Stimulated activated CD4-positive, alpha-beta T cell treated with anti-CD3 and anti-CD28 coated beads, Interleukin-2, amount 100 ng/mL, for 4 hours (primary cell): ENCODE results near the gene SLC16A9.
"Not testable (repeated sequence)": the region's sequence is repeated elsewhere in the genome, so short reads cannot be mapped to it uniquely, and the experiment has no call there.

ENCODE experiments used
- DNase-seq: peaks from one replicate; pipeline ENCODE4 v3.0.0-alpha.2; 2020; ENCODE audit warnings: low read depth

Gene SLC16A9, protein sequence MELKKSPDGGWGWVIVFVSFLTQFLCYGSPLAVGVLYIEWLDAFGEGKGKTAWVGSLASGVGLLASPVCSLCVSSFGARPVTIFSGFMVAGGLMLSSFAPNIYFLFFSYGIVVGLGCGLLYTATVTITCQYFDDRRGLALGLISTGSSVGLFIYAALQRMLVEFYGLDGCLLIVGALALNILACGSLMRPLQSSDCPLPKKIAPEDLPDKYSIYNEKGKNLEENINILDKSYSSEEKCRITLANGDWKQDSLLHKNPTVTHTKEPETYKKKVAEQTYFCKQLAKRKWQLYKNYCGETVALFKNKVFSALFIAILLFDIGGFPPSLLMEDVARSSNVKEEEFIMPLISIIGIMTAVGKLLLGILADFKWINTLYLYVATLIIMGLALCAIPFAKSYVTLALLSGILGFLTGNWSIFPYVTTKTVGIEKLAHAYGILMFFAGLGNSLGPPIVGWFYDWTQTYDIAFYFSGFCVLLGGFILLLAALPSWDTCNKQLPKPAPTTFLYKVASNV

DNA sequence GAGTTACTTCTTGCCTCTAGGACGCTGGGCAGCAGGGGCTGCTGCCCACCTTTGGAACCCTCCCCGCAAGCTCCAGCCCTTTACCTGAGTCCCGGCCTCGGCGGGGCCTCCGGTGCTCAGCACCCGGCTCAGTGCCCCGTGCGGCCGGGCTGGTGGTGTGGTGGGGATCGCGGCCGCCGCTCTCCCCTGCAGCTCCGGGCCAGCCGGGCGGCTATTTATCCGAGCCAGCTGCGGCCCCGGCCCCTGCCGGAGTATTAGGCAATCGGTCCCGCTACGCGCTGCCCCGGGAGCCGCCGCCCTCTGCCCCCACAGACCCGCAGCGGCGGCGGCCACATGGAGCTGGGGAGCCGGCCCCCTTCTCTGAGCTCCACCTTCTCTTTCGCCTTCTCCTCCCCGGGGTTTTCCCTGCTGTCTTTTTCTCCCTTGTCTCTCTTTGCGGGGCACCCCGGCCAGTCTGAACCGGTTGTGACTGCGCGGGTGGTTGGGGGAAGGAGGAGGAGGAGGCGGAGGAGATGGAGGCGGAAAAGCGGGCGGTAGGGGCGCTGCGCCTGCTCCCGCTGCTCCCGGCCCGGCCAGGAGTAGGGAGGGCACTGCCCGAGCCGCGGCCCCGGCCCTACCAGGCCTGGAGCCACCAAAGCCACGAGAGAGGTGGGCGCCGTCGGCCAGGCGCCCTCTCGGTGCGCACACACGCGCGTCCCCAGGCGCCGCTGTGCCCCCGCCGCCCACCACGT, at the start of gene SLC16A9:
Gene SLC16A9, minus strand, starts transcription at position 456 of the 731 bp plus-strand sequence. CDS start 25,559 bp downstream, outside the sequence.
- peak; percentile 13 for DNase-seq

DNA sequence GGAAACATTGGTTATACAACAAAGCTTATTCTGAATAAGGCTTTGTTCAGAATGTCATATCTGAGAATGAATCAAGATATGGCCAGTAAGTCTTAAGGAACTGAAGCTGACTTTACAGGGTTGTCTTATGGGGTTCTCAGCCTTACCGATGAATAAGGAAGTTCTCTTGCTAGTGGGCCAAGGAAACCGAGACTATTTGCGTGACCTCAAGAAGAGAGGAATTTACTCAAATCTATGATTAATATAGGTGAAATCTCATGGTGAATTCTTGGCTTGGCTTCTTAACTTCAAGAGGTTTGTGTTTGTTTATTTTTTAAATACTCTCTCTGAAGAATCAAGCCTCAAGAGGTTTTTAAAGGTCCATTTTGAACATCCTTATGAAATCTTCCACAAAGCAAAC, 48.3 kb upstream of the SLC16A9 start:
- DNase-seq, result no peak

DNA sequence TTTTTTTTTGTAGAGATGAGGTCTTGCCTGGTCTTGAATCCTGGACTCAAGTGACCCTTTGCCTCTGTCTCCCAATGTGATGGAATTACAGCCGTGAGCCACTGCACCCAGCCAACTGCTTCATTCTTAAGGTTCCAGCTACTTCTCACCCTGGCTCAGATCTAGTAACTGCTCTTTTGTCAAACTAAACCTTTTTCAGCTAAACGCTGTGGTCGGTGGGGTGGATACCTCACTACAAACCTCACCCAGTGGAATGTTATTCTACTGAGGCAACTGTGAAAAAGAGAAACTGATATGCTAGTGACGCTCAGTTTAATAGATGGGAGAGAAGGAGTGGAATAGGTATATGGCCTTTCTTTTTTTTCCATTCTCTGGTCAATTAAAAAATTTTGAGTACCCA, 45.3 kb upstream of the SLC16A9 start:
- no peak for DNase-seq

DNA sequence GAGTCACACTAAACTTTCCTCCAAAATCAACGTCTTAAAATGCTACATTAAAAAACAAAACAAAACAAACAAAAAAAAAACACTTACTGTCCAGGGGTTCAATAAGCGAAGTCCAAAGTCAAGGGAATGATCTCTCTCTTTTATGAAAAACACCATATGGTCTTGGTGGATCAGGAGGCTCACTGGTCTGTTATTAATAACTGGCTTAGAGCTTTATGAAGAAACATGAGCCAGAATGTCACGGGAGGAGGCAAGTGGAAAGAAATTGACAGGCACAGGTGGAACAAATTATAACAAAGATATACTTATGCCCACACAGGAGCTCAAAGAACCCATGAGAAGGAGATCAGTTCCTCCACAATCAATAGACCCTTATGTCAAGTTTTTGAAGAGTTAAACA, 43.6 kb upstream of the SLC16A9 start, which contains the start of gene MRLN:
Gene MRLN, minus strand, starts transcription at position 189 of the 400 bp plus-strand sequence.
- no peak for DNase-seq

DNA sequence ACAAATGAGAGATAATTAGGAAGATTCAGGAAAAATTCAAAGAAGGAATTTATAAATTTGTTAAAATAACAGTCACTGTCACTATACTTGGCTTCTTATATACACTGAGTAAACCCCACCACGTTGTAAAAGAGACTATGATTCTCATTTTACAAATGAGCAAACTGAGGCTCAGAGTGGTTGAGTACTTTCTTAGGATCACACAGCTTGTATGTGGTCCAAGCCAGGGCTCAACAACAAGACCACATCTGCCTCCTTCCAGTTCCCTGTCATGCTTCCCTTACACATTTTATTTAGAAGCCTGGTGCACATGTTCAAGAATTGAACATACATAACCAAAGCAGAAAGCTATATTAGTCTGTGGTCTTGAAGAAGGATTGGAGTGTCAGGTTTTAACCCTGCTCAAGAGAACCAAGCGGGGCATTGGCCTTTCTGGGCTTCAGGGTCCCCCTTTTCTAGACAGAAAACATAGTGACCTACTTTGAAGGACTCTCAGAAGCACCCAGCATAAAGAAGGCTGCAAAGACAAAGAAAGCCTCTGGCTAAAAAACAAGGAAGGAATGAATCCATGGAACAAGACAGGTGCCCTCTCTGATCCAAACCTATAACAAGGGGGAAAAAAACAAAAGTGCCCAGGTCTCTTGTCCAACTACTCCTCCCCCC, 42.8 kb upstream of the SLC16A9 start:
- DNase-seq, result no peak

DNA sequence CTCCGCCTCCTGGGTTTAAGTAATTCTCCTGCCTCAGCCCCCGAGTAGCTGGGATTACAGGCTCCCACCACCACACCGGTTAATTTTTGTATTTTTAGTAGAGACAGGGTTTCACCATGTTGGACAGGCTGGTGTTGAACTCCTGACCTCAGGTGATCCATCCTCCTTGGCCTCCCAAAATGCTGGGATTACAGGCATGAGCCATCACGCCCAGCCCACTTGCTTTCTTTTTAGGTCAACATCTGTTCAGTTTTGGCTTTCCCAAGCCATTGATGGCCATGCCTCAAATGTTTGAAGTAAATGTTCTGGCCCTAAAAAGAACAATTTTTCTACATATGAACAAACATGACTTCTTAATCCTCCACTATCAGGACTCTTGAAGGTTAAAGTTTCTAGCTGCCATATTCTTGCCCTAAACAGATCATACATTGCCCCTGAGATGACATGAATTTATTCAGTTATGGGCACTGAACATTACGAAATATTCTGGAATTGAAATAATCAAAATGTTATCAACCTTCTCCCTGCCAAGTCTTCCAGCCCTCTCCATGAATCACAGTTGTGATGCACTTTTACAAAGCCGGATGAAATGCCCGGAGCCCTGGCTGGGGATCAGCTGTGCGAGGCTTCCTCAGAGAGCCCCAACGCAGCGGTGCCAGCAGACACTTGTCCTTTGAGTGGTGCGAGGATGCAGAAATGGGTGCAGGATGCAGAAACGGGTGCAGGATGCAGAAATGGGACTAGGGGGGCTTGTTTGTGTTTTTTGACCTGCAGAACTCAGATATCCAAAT, 40.7 kb upstream of the SLC16A9 start:
- no peak for DNase-seq

DNA sequence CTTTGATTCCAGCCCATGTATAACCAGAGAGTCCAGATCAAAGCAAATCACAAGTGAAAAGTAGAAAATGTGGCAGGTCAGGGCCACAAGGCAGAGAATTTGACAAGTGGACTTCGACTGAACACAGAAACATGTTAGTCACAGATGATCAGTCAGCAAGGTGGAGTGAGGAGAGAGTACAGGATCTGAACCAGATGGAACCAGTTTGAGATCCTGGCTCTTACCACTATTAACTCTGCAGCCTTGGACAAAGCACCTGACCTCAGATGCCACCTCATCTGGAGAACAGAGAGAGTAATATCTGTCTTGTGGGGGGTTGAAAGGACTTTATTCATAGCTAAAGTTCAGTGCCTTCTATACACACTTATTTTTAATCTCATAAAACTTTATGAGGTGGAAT, 39.2 kb upstream of the SLC16A9 start:
- no peak for DNase-seq

DNA sequence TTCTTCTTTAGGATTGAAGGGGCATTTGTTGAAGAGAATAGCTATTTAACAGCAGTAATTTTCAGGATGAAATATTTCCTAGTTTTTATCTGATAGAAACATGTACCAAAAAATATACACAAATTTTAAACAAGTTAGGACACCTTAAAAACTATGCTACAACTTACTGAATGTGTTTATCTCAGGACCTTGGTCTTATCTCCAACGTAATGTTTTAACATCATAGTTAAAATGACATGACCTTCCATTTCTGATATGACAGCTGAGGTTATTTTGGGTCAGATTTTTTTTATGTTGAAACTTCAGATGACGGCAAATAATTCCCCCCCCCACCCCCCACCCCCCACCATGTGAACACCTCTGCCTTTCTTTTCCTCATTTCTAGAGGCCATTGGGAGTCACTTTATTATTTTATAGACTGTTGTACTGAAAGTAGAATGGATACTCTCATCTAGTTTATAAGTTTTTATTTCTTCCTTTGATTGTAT, 35.6 kb upstream of the SLC16A9 start:
- no peak for DNase-seq

DNA sequence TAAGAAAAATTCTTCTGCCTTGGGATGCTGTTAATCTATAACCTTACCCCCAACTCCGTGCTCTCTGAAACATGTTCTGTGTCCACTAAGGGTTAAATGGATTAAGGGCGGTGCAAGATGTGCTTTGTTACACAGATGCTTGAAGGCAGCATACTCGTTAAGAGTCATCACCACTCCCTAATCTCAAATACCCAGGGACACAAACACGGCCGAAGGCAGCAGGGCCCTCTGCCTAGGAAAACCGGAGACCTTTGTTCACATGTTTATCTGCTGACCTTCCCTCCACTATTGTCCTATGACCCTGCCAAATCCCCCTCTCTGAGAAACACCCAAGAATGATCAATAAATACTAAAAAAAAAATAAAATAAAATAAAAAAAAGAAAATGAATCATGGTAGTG, 35.1 kb upstream of the SLC16A9 start:
- not testable (repeated sequence) for DNase-seq

DNA sequence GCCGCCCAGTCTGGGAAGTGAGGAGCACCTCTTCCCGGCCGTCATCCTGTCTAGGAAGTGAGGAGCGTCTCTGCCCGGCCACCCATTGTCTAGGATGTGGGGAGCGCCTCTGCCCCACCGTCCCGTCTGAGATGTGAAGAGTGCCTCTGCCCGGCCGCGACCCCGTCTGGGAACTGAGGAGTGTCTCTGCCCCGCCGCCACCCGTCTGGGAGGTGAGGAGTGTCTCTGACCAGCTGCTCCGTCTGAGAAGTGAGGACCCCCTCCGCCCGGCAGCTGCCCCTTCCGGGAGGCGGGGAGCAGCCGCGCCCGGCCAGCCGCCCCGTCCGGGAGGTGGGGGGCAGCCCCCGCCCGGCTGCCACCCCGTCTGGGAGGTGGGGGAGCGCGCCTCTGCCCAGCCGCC, 34.5 kb upstream of the SLC16A9 start:
- DNase-seq, result not testable (repeated sequence)

DNA sequence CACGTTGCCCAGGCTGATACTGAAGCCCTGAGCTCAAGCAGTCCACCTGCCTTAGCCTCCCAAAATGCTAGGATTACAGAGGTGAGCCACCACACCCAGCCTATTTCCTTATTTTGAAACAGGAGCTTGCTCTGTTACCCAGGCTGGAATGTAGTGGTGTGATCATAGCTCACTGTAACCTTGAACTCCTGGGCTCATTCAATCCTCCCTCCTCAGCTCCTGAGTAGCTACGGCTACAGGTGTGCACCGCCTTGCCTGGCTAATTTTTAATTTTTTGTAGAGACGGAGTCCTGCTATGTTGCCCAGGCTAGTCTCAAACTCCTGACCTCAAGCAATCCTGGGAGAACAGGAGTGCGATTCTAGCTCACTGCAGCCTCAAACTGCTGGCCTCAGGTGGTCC, 31.9 kb upstream of the SLC16A9 start:
- no peak for DNase-seq

DNA sequence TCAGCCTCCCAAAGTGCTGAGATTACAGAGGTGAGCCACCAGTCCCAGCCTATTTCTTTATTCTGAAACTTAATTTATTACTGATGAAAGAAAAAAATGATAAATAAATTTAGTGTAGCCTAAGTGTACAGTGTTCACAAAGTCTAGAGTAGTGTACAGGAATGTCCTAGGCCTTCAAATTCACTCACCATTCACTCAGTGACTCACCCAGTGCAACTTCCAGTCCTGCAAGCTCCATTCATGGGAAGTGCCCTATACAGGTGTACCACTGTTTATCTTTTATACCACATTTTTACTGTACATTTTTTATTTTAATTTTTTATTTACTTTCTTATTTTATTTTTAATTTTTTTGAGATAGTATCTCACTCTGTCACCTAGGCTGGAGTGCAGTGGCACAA, 31.4 kb upstream of the SLC16A9 start:
- DNase-seq, result no peak

DNA sequence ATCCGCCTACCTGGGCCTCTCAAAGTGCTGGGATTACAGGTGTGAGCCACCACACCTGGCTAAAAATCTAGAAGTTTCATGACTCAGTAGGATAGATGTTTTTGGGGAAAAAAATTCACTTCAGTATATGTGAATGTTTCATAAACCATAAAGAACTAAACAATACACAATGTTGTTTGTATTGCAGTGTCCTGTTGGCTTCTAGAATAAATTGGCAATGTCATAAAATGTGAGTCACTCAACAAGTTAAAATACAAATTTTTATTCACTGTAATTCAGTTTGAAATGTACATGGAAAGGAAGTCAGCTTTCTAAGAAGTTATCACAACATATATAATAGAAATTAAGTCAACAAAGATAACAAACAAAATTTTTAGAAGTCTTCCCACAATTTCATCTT, 27.1 kb upstream of the SLC16A9 start:
- DNase-seq, result no peak

DNA sequence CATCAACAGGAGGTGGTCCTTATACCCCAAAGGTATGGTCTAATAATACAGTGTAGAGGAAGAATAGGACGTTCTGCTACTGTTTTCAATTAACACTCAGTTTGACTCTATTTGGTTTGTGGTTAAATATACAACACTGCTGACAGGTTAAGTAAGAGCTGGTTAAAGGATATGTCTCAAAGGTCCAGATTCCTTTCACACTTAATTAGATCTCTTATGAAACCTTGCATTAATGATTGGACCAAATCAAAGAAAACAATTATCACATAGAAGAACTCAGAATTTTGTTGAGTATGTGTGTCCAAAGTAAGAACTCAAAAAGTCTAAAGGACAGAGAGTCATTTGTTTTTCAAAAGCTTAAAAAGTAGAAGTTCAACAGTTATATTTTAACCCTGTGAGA, 25.6 kb upstream of the SLC16A9 start:
- no peak for DNase-seq

DNA sequence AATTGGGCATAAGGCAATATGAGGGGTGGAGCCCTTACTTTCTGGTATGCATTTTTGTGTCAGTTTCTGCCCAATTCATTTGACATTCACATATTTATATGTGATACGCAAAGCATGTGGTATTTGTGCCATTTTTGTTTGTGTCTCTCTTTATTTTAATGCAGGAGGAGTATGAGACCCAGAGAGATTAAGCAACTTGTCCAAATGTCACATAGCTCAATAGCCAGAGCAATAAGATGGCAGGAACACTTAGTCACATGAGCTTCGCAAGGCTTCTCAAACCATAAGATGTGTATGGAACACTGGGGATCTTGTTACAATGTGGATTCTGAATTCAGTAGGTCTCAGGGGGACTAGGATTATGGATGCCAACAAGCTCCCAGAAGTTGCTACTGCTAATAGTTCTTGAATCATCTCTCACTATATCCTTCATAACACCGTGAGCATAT, 24.4 kb upstream of the SLC16A9 start:
- DNase-seq, result no peak

DNA sequence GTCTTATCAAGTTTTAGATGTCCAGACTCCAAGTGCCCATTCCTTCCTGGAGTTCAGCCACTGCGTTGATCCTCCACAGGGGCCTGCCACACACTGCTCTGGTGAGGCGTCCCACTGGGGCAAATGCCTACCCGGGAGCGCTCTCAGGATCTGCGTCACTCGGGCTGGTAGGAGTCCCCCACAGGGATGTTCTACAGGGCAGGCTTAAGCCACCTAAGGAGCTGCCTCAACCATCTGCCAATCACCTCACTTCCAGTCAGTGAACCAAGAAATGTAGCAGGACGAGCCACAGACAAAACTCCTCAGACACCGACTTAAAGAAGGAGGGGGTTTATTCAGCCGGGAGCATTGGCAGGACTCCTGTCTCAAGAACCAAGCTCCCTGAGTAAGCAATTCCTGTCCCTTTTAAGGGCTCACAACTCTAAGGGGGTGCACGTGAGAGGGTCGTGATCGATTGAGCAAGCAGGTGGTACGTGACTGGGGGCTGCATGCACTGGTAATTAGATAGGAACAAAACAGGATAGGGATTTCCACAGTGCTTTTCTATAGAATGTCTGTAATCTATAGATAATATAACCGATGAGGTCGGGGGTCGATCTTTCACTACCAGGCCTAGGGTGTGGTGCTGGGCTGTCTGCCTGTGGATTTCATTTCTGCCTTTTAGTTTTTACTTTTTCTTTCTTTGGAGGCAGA, 23.8 kb upstream of the SLC16A9 start:
- not testable (repeated sequence) for DNase-seq

DNA sequence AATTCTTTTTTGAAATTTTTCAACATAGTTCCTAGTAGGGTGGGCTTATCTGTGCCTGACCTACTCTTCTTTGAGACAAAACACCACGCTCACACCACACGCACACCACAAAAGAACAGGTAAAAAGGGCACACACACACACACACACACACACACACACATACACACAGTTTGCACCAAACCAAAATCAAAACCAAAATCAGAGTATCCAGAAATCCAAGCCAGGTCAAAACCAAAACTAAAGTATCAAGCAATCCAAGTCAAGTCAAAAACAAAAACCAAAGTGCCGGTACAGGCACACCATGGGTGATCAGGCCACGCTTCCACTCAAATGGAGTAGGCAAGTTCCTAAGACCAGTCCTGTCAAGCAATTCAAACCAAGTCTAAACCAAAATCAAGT, 23.2 kb upstream of the SLC16A9 start:
- DNase-seq, result not testable (repeated sequence)

DNA sequence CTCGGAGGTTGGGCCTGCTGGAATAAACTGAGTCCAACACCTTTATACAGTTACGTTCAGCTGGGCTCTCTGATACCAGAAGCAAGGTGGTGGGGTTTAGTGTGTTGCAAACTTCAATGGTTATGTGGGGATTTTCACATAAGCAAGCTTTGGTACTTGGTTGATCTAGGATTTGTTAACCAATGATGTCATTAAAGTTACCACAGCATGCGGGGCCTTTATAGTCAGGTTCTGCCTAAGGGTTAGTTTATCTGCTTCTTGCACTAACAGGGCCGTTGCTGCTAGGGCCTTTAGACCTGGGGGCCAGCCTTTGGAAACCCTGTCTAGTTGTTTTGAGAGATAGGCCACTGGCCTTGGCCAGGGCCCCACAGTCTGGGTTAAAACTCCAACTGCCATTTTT, 19.5 kb upstream of the SLC16A9 start:
- DNase-seq, result not testable (repeated sequence)

DNA sequence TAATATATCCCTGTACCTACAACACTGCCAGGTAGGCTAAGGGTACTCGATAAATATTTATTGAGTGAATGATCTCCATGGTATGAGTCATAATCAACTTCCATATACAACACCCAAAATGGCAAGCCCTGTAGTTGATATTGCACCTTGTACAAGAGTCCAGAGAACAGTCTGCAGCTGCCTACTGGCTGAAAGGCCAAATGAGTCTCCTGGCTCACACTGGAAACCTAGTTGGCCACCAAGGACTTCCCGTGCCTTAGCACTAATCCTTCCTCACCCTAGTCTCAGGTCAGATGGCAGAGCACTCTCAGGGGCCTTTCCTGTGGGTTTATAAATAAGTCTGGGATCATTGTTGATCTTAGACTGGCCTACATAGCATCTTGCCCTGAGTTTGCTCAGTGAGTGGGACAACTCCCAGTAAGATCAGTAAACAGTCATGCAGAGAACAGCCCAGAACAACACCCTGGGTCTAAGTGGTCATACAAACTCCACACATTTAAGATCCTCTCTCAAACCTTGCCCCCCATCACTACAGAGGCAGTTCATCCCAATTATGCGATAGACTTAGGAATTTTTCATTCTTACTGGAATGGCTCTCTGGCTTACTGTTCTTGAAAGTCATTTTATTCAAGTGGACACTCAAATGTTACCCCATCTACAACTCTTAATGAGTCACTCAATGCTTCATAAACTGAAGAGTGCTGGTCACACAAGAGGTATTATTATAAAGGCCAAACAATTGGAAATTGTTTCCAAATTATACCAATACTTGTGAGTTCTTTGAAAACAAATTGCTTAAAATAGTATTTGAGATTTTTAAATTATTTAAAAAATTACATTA, 14.7 kb upstream of the SLC16A9 start:
- DNase-seq, result no peak

DNA sequence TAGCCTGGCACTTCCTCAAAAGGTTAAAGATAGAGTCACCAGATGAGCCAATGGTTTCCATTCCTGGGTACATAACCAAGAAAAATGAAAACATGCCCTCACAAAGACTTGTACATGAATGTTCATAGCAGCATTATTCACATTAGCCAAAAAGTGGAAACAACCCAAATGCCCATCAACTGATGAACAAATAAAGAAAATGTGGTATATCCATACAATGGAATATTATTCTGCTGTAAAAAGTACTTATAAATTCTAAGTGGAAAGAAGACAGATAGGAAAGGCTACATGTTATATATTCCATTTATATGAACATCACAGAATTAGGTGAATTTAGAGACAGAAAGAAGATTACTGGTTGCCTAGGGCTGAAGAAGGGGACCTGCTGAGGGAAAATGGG, 10.7 kb upstream of the SLC16A9 start:
- DNase-seq, result no peak
